CD4-positive, alpha-beta T cell treated with Interleukin-2 at 100 ng/mL for 4 hours (primary cell): Measurements from ENCODE around the gene PROZ.
"Not testable (repeated sequence)": the region's sequence is repeated elsewhere in the genome, so short reads cannot be mapped to it uniquely, and the experiment has no call there.

Source experiments
- DNase-seq: peaks from one replicate; pipeline ENCODE4 v3.0.0-alpha.2; 2020; ENCODE audit warnings: low spot score

PROZ gene

DNA sequence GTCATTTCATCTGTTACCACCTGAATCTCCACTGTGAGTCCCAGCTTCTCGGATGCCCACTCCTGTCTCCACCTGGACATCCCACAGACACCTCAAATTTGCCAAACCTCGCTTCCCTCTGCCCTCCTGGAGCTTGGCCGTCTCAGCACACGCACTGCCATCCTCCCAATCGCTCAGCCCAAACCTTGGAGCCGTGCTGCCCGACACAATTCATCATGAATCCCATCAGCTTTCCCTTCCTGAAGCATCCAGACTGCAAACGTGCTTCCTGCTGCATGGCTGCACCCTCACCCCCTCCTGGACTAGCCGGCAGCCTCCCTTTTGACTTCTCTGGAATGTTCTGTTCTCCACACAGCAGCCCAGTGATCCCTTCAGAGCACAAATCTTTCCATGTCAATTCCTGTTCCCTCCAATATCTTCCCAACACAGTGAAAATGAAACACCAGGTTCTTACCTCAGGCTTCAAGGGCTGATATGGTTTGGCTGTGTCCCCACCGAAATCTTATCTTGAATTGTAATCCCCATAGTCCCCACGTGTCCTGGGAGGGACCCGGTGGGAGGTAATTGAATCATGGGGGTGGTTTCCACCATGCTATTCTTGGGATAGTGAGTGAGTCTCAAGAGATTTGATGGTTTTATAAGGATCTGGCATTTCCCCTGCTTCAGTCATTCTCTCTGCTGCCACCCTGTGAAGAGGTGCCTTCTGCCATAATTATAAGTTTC is 1.1 kb upstream of the PROZ start:
- no peak for DNase-seq

DNA sequence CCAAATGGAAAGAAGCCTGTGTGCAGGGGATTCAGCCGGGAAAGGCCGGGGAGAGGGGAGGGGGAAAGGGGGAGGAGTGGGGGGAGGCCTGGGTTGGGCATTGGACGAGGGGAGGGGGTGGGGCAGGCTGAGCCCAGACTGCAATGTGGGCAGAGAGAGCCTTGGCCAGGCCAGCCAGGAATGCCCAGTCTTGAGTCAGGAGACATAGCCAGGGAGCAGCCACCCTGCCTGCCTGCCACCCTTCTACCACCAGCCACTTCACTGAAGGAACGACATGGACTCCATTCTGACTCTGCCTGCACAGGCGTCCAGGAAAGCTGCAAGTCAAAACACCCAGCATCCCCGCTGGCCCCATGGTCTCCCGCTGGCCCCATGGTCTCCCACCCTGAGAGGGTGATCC is 498 bp downstream of the PROZ start:
- no peak for DNase-seq

DNA sequence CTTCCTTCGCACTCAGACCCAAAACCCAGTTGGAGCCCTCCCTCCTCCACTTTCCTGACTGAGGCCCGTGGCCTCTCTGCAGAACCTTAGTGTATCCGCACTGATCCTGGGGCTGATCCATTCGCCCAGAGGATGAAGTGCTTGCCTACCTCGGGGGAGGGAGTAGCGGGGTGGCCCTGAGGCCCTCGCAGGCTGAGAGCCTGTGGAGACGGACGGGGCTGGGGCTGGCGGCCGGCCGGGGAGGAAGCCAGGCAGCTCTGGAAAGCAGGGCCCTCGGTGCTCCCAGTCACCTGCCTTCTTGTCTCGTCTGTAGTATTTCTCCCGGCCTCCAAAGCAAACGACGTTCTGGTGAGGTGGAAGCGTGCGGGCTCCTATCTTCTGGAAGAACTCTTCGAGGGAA is 1.3 kb downstream of the PROZ start:
- DNase-seq: no peak

DNA sequence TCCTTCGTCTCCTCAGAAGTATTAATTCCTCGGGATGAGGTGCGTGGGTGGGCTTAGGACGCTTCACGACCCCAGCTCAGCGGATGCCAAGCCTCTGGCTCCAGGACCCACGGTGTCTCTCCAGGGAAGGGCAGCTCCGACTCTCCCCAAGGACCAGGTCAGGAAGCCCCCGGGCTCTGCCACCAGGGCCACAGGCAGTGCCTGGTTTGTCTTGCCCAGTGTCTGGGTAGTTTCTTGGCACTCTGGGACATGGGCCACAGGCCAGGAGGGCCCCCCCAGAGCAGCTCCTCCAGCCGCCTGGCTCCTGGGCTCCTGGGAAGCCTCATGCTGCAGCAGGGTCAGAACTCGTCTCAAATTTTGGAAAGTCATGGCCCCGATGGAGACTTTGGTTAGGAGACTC is 2.5 kb downstream of the PROZ start:
- no peak for DNase-seq

DNA sequence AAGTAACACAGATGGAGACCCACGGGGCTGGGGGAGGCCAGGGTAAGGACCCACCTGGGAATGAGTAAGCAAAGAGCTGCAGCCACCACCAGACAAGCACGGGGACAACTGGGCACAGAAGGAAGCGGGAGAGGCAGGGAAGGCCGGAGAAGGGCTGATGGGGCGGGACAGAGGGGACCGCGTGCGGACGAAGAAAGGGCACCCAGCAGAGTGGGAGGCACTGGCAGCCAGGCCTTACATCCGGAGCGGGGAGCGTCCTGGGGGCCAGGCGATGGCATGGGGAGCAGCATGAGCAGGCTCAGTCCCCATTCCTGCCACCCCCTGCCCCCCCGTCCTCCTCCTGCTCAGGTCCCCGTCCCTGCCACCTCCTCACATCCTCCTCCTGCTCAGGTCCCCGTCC is 3.0 kb downstream of the PROZ start:
- no peak for DNase-seq

DNA sequence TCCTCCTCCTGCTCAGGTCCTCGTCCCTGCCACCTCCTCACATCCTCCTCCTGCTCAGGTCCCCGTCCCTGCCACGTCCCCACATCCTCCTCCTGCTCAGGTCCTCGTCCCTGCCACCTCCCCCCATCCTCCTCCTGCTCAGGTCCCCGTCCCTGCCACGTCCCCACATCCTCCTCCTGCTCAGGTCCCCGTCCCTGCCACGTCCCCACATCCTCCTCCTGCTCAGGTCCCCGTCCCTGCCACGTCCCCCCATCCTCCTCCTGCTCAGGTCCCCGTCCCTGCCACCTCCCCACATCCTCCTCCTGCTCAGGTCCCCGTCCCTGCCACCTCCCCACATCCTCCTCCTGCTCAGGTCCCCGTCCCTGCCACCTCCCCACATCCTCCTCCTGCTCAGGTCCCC is 3.5 kb downstream of the PROZ start:
- not testable (repeated sequence) for DNase-seq

DNA sequence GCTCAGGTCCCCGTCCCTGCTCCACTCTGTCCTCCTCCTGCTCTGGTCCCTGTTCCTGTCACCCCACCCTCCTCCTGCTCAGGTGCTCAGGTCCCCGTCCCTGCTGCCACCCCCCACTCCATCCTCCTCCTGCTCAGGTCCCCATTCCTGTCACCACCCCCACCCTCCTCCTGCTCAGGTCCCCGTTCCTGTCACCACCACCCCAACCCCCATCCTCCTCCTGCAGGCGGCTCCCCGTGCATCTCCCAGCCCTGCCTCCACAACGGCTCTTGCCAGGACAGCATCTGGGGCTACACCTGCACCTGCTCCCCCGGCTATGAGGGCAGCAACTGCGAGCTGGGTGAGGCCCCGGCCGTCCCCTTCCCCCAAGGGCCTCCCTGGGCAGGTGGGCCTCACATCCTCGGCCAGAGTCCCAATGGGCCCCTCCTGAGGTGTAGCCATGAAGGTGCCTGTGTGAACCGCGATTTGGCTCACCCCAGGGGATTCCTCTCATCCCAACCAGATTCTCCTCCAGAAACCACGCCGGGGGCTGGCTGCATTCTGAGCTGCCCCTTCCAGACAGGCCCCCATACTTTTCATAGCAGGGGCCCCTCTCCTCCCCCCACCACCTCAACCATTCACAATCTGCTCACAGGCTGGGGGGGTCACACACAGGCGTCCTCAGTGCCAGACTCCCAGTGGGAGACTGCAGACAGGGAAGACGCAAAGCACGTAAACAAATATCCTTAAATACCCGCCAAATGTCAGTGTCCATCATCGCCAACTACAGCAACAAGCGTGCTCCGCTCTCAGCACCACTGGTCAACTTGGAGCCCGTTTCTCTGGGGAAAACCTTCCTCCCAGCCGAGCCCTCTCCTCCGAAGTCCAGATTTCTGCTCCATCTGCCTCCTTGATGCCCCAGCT is 4.6 kb downstream of the PROZ start:
- DNase-seq: no peak

DNA sequence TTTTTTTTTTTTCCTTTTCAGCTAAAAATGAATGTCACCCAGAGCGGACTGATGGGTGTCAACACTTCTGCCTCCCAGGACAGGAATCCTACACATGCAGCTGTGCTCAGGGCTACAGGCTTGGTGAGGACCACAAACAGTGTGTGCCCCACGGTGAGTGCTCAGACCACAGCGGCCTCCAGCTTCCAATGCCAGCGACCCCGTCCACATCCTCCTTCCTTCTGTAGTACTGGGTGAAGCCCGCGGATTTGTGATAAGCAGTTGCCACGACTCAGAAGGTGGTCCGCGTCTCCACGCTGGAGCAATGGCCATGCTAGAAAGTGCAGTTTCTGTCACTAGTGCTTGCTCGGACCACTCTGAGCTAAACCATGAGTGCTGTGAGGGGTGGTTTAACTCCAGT is 6.0 kb downstream of the PROZ start:
- no peak for DNase-seq

DNA sequence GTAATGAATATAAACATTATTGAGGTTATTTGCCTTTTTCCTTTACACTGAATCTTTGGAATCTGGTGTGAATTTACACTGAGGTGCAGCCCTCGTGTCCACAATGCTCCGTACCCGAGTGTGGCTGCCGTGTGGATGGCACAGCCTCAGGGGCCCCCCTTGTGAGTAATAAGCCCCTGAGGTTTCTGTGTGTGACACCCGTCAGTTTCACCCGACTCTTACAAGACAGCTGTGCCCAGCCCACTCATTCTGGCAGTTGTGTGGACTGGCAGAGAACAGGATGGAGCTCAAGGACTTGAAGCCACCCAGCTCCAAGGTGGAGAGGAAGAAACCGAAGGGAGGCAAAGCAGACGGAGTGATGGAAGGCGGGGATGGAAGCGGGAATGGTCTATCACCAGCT is 7.8 kb downstream of the PROZ start:
- DNase-seq: no peak

DNA sequence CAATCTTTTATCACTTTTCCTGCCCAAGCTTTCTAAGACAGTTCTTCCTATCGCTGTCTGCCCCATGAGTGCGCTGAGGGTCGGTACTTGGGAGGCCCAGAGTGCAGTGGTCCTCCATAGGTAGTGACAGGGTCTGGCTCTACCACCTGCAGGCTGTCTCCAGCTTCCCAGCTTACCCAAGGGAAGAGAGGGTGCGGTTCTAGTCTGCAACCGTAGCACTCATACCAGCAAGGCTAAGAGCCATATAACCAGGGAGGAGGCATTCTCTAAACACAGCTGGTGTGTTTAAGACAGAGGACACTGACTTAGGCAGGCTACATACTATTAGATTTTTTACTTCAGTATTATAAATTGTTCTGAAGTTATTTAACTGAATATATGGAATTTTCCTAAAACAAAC is 8.2 kb downstream of the PROZ start:
- no peak for DNase-seq

DNA sequence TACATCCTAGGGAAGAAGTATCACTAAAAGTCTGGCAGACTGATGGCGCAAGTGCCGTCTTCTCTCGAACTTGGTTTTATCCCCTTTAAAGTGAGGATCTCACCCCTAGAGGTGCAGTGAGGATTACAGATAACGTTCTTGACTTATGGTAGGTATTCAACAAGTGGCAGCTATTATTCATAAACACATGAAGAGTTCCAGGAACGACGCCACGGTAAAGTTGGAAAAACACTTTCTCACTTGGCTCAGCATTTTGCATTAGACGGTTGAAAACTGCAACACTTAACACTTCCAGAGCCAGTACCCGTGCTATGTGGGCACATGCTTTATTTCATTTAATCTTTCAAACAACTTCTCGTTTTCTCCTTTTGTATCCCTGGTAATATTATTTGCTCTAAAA is 8.7 kb downstream of the PROZ start:
- DNase-seq: no peak

DNA sequence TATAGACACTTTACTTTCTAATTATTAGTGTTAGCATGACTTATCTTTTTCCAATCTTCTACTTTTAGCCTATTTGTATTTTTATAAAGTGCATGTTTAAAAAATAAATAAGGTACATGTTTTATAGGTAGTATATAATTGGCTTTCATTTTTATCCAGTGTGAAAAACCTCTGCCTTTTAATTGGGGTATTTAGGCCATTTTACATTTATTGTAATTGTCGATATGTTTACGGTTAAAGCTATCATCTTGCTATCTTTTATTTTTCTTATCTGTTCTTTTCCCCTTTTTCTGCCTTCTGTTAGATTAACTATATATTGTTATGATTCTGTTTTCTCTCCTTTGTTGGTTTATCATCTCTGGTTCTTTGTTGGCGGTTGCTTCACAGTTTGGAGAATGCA is 9.1 kb downstream of the PROZ start:
- no peak for DNase-seq

DNA sequence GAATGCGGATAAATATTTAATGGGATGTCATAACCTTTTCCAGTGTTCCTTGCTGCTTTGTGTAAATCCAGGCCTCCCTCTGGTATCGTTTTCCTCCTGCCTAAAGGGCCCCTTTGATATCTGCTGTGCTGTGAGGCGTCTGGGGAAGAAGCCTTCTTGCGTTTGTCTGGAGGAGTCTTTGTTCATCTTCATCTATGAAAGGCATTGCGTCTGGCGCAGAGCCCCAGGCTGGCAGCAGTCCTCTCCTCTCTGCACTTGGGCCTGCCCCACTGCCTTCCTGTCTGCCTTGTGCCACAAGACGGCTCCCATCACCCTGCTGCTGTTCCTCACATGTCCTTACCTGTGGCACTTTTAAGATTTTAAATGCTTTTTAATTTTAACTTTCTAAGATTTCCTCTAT is 9.8 kb downstream of the PROZ start:
- DNase-seq: no peak

DNA sequence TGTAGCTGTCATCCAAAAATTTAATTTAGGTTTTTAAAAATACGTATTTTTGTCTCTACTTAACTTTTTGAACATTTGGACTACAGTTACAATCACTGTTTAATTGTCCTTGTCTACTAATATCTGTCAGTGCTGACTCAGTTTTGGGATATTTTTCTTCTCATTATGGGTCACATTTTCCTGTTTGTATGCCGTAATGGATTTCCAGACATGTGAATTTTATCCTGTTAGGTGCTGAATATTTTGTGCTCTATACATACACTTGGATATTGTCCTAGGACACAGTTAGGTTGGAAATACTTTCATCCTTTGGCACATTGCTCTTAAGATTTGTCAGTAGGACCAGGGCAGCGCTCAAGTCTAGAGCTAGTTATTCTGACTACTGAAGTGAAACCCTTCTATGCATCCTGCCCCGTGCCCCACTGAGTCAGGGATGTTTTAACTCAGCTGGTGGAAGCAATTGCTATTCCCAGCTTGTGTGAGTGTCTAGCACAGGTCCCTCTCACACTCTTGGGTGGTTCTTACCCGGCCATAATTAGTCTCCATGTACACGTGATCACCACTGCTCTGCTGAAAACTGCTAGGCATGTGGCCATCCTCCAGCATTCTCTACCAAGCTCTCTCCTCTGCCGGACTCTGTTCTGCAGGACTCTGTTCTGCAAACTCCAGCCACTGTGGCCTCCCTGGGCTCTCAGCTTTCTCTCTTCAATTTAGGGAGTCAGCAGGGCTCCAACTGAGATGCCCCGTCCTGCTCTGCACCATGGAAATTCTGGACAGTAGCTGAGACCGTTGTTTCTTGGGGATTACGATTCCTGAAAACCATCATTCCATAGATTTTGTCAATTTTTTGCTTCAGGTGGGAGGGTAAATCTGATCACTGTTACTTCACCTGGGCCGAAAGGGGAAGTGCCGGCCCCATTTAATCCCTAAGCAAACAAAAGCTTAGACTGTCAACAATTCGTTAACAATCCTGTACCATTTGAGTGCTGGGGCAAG is 11.1 kb downstream of the PROZ start:
- no peak for DNase-seq

DNA sequence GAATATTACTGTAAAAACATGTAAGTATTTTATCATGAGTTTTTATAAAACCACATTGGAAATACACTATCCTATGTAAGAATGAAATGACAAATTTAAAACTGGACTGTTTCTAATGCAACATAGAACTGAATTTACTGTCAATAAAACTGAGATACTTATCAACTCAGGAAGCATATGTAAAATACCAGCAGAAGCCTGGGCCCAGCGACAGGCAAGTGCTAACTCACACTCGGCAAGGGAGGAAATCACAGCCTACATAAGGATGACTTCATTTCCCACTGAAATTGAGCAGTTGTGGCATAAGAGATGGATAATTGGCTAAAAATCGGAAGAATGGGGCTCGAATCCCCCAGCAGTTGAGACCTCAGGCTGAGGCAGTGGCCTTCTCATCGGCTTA is 12.1 kb downstream of the PROZ start:
- DNase-seq: no peak

DNA sequence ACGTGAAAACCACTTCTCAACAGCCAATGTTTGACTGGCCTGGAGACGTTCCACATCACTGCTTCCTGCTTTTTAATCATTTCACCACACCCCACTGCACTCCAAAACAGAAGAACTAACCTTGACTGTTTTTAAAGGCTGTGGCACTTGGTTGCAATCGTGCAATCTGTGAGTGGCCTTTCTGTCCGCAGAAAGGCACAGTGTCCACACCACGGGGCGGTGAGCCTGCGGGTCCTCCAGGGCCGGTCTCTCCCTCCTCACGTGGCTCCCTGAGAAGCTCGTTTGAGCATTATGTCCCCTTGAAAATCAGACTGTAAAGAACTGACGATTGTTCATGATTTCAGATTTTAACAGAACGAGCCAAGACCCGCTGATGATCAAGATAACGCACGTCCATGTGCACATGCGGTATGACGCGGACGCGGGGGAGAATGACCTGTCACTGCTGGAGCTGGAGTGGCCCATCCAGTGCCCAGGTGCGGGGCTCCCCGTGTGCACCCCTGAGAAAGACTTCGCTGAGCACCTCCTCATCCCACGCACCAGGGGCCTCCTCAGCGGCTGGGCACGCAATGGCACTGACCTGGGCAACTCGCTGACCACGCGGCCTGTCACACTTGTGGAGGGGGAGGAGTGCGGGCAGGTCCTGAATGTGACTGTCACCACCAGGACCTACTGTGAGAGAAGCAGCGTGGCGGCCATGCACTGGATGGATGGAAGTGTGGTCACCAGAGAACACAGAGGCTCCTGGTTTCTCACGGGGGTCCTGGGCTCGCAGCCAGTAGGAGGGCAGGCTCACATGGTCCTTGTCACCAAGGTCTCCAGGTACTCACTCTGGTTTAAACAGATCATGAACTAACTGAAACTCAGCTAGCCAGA is 13.0 kb downstream of the PROZ start:
- DNase-seq: no peak

DNA sequence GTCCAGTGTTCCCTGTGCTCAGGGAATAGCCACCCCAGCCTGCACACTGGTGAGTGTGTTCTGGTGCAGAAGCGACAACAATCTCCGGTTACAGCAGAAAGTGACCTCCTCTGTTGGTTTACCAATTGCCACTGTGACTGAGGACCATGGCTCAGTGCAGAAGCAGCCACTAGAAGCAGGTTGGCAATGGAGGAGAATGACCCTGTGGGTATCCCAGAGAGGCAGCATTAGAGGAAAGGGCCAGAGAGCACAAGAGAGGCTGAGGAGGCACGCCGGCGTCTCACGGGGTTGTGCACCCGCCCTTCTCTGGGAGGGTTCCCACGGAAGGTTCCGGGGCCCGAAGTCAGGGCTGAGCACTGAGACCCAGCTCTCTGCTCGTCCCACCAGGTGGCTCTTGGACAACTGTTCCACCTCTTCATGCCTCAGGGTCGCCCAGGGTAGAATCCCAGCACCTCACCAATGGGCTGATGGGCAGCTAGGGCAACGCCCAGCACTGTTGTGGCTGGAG is 14.0 kb downstream of the PROZ start:
- DNase-seq: no peak

DNA sequence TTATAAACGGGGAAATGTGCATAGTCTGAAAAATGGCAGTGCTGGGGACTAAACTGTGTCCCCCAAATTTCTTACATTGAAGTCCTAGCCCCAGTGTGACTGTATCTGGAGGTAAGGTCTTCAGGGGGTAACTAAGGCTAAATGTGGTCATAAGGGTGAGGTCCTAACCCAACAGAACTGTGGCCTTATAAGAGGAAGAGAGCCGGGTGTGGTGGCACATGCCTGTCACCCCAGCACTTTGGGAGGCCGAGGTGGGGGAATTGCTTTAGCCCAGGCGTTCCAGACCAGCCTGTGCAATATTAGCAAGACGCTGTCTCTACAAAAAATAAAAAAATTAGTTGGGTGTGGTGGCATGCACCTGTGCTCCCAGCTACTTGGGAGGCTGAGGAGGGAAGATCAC is 17.8 kb downstream of the PROZ start:
- peak; percentile 78 for DNase-seq

DNA sequence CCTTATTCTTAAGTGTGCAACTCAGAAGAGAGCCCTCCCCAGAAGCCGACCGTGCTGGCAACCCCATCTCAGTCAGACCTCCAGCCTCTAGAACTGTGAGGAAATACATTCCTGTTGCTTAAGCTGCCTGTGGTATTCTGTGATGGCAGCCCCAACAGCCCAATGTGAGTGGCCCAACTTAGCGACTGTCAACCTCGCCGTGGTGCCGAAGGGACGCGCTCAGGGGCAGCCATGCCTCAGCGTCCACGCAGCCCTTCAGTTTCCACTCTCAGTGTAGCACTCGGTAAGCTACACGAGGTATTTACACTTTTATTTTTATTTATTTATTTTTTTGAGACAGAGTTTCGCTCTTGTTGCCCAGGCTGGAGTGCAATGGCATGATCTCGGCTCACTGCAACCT is 18.4 kb downstream of the PROZ start:
- no peak for DNase-seq

DNA sequence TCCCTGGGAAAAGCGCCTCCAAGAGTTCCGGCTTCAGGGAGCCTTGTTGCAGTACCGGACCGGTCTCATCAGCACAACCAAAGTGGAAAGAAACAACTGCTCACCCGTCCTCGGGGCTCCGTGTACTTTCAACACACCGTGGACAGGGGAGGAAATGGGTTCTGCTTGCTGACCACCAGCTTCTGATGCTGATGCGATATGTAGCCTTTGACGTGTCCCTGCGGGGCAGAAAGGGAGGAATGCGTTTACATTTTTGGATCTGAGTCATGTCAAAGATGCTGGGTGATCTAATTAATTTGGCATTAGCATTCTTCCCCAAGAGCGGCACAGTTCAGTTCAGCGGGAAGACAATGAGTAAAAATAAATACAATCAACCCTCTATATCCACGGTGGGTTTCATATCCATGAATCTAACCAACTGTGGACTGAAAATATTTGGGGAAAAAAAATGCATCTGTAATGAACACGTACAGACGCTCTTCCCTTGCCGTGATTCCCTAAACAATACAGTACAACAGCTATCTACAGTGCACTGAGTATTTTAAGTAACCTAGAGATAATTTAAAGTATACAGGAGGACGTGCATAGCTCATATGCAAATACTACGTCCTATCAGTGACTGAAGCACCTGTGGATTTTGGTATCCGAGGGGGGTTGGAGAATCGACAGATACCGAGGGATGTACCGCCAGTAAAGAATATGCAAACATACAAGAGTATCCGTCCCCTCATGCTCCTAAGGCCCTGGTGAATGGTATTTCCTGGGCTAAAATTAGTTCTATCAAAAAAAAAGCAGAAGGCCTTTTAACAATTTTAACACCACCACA is 19.8 kb downstream of the PROZ start:
- no peak for DNase-seq

DNA sequence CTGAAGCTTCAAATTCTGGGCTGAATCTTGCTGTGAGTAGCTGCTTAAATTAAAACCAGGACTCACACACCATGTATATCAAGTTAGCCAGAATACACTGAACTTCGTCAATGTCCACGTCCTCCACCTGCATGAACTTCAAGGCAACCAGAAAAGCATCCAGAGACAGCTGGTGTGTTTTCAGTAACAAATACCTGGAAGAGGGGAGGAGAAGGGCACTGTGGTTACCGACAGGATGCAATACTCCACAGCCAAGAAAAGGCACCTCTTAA is 20.4 kb downstream of the PROZ start:
- DNase-seq: no peak
